Caco-2 (cell line): ENCODE results near the gene IMMP2L. TPM values are rescaled to one million over a fixed set of nuclear protein-coding genes. Genes with fewer than 3 reads are reported as not detected.

Experiments used
- BruUV-seq: library from RNA; stranded (reverse); fragments of 400-500 nt; replicated peaks from 2 replicates; lab custom pipeline; 2021; lab: Mats Ljungman, UMichigan
- CTCF ChIA-PET: fragments of 300-600 bp; sonication (Branson Sonifier 250); formaldehyde crosslinking; loops from one replicate; lab custom pipeline; 2022; ENCODE audit warnings: antibody characterized with exemption; lab: Charles Lee
- POLR2A ChIA-PET: fragments of 300-600 bp; sonication (Branson Sonifier 250); formaldehyde crosslinking; loops from one replicate; lab custom pipeline; 2022; ENCODE audit warnings: antibody characterized with exemption; lab: Charles Lee
- DNase-seq, 2 experiments: peaks; one replicate each; pipeline versions ENCODE4 v3.0.0 to v3.0.0-alpha.2; 2020 to 2022
- H3K27me3 ChIP-seq: replicated peaks from 2 replicates; pipeline ENCODE4 v1.6.0; 2011; ENCODE audit warnings: low read length; ENCODE audit not compliant: control insufficient read depth, insufficient read depth
- H3K36me3 ChIP-seq: 2 replicates; pipeline ENCODE4 v1.5.1; 2011; ENCODE audit warnings: low read length; ENCODE audit not compliant: control insufficient read depth, insufficient read depth
- H3K4me1 ChIP-seq: fragments of 250-450 bp; sonication (Bioruptor Pico); 2 replicates; pipeline ENCODE4 v1.5.1; 2020; ENCODE audit warnings: mild to moderate bottlenecking
- H3K4me3 ChIP-seq: 2 replicates; pipeline ENCODE4 v1.5.1; 2011; ENCODE audit warnings: low read depth, mild to moderate bottlenecking, control low read depth, low read length
- H3K9me3 ChIP-seq: fragments of 250-450 bp; sonication (Bioruptor Pico); 2 replicates; pipeline ENCODE4 v1.5.1; 2020; ENCODE audit warnings: mild to moderate bottlenecking, moderate library complexity
- H3K27ac Mint-ChIP-seq: one replicate; pipeline ENCODE4 v1.8.0; 2022; ENCODE audit warnings: mixed read lengths; ENCODE audit not compliant: unreplicated experiment
- H3K27me3 Mint-ChIP-seq: one replicate; pipeline ENCODE4 v1.8.0; 2022; ENCODE audit warnings: mixed read lengths; ENCODE audit not compliant: insufficient read depth, unreplicated experiment
- H3K36me3 Mint-ChIP-seq: one replicate; pipeline ENCODE4 v1.8.0; 2022; ENCODE audit warnings: mild to moderate bottlenecking, mixed read lengths; ENCODE audit not compliant: insufficient read depth, unreplicated experiment
- H3K4me1 Mint-ChIP-seq: one replicate; pipeline ENCODE4 v1.8.0; 2022; ENCODE audit warnings: low read depth, mixed read lengths; ENCODE audit not compliant: unreplicated experiment
- H3K4me3 Mint-ChIP-seq: one replicate; pipeline ENCODE4 v1.8.0; 2022; ENCODE audit warnings: mild to moderate bottlenecking, moderate library complexity, mixed read lengths; ENCODE audit not compliant: unreplicated experiment
- H3K9me3 Mint-ChIP-seq: one replicate; pipeline ENCODE4 v1.8.0; 2022; ENCODE audit warnings: mixed read lengths; ENCODE audit not compliant: unreplicated experiment
- intact Hi-C: fragments of 100-400 bp; cut with micrococcal nuclease; formaldehyde crosslinking; loops from one replicate; pipeline ENCODE4 v1.10.0; 2022; ENCODE audit not compliant: unreplicated experiment
- total RNA-seq: library from RNA; stranded (reverse); gene quantifications from 2 replicates; pipeline ENCODE4 v1.2.3, GENCODE V29; 2022
- TF ChIP-seq, protein P1 (sequence below), 2 experiments: fragments of 200-600 bp in 1 of 2; IDR thresholded peaks; 1 replicate in 1 of 2; 2 replicates in 1 of 2; pipeline versions ENCODE4 v1.5.1 to v1.8.0; 2011 to 2022; ENCODE audit warnings: antibody characterized with exemption in 1 of 2, control low read depth in 1 of 2, inconsistent platforms in 1 of 2, low read depth in 1 of 2, low read length in 1 of 2, mild to moderate bottlenecking in 1 of 2, moderate library complexity in 1 of 2; ENCODE audit not compliant: insufficient read depth in 1 of 2, severe bottlenecking in 1 of 2, unreplicated experiment in 1 of 2

Gene IMMP2L
- total RNA-seq, 1 experiment from 2014 or later, result 9.5 TPM

DNA sequence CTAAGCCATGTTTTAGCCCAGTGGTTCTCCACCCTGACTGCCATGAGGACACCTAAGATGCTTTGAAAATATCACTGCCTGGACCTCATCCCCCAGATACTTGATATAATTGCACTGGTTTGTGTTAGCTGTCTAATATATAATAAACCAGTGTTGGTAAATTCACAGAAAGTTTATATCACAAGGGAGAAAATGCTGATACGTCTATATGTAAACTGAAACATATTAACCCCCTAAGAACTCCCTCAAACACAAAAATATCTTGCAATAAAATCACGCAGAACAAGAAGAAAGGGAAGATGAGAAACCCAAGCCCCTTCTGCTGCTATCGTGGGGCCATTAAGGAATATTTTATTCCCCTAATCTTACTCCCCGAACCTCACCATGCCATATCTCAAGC is 8.2 kb downstream of the IMMP2L start:
- Mint-ChIP-seq H3K36me3 (no peaks in the 10 kb centered on the region), H3K9me3 (no peaks in the 10 kb centered on the region), H3K4me3 (no peak overlapping the region), H3K27me3 (no peaks in the 10 kb centered on the region), H3K4me1 (no peaks in the 10 kb centered on the region), H3K27ac (no peak overlapping the region)
- Histone ChIP-seq H3K27me3 (no peaks in the 10 kb centered on the region), H3K36me3 (no peaks in the 10 kb centered on the region), H3K4me3 (no peak overlapping the region), H3K9me3 (no peaks in the 10 kb centered on the region), H3K4me1 (no peaks in the 10 kb centered on the region)
- BruUV-seq, result no TSS peak
- DNase-seq, result no peak
- ChIA-PET CTCF (no interaction called here), POLR2A (no interaction called here)
- intact Hi-C loops, result no loop called here
- TF ChIP-seq, protein P1, sequence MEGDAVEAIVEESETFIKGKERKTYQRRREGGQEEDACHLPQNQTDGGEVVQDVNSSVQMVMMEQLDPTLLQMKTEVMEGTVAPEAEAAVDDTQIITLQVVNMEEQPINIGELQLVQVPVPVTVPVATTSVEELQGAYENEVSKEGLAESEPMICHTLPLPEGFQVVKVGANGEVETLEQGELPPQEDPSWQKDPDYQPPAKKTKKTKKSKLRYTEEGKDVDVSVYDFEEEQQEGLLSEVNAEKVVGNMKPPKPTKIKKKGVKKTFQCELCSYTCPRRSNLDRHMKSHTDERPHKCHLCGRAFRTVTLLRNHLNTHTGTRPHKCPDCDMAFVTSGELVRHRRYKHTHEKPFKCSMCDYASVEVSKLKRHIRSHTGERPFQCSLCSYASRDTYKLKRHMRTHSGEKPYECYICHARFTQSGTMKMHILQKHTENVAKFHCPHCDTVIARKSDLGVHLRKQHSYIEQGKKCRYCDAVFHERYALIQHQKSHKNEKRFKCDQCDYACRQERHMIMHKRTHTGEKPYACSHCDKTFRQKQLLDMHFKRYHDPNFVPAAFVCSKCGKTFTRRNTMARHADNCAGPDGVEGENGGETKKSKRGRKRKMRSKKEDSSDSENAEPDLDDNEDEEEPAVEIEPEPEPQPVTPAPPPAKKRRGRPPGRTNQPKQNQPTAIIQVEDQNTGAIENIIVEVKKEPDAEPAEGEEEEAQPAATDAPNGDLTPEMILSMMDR (IDR thresholded peaks at IDR 0.05; ENCODE audit: insufficient read depth in 1 of 2, low read depth in 1 of 2, low read length in 1 of 2, severe bottlenecking in 1 of 2, unreplicated experiment in 1 of 2), result no peak

DNA sequence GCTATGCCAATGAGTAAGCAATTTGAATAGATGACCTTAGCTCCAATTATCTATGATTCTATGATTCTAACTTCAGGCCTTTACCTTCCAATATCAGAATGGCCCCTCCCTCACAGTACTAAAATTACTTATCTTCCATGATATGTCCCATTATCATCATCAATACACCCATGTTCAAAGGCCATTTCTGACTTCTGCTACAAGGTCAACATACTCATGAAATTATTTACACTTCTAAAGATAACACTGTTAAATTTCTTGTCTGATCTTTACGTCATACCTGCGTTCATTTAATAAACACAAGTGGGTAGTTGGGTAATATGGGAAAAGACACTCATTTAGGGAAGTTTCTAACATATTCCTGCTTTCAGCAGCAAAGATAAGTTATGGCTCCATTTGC is 21.2 kb downstream of the IMMP2L start:
- Mint-ChIP-seq H3K27me3 (no peaks in the 10 kb centered on the region), H3K36me3 (peaks cover 7% of the 10 kb centered on the region)
- no TSS peak for BruUV-seq

DNA sequence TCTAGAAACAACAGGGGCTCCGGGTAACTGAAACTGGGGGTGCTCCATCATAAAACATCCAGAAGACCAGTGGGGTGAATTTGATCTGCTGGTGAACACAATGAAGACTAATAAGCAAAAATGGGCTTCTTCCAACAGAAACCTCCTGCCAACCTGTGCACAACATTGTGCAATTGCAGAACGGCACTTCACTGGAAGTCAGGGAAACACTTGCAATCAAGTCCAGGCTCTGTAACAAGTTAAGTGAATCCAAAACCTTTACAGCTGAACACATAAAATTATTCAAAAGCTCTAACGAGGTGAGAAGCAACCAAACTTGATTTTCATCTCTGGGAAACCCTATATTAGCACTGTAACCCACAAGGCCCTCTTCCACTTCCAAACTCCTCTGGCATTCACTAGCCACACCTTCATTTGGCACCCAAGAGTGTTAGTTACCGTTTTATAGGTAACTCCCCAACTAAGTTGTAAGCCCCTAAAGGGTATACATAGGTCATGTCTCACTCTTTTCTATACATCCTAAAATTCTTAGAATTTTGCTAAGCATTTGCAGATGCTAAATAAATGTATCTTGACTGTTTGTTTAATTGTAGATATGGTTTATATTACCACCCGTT is 22.0 kb downstream of the IMMP2L start:
- POLR2A ChIA-PET, result no interaction called here

More for the DNA sequence above, 21.2 kb downstream of the IMMP2L start:
- TF ChIP-seq, protein P1 (IDR thresholded peaks at IDR 0.05; ENCODE audit: insufficient read depth in 1 of 2, low read depth in 1 of 2, low read length in 1 of 2, severe bottlenecking in 1 of 2, unreplicated experiment in 1 of 2), result no peak
- intact Hi-C loops, result no loop called here
- H3K9me3 Mint-ChIP-seq, result peaks cover 9% of the 10 kb centered on the region
- H3K4me1 ChIP-seq, result no peaks in the 10 kb centered on the region
- no peak overlapping the region for H3K27ac Mint-ChIP-seq
- no peak overlapping the region for H3K4me3 Mint-ChIP-seq
- H3K36me3 ChIP-seq, result no peaks in the 10 kb centered on the region
- H3K4me3 ChIP-seq, result no peak overlapping the region
- CTCF ChIA-PET, result no interaction called here
- no peak for DNase-seq
- POLR2A ChIA-PET, result no interaction called here
- H3K4me1 Mint-ChIP-seq, result no peaks in the 10 kb centered on the region
- no peaks in the 10 kb centered on the region for H3K27me3 ChIP-seq
- H3K9me3 ChIP-seq, result no peaks in the 10 kb centered on the region

More for the DNA sequence above, 22.0 kb downstream of the IMMP2L start:
- peaks cover 7% of the 10 kb centered on the region for H3K36me3 Mint-ChIP-seq
- H3K4me3 Mint-ChIP-seq, result no peak overlapping the region
- no peak overlapping the region for H3K4me3 ChIP-seq
- H3K27me3 ChIP-seq, result no peaks in the 10 kb centered on the region
- no peaks in the 10 kb centered on the region for H3K4me1 ChIP-seq
- CTCF ChIA-PET, result no interaction called here
- TF ChIP-seq, protein P1 (IDR thresholded peaks at IDR 0.05; ENCODE audit: insufficient read depth in 1 of 2, low read depth in 1 of 2, low read length in 1 of 2, severe bottlenecking in 1 of 2, unreplicated experiment in 1 of 2), result no peak
- H3K9me3 Mint-ChIP-seq, result peaks cover 9% of the 10 kb centered on the region
- no peak overlapping the region for H3K27ac Mint-ChIP-seq
- intact Hi-C loops, result no loop called here
- H3K4me1 Mint-ChIP-seq, result no peaks in the 10 kb centered on the region
- no peaks in the 10 kb centered on the region for H3K27me3 Mint-ChIP-seq
- H3K9me3 ChIP-seq, result no peaks in the 10 kb centered on the region
- H3K36me3 ChIP-seq, result no peaks in the 10 kb centered on the region
- DNase-seq, result no peak
- no TSS peak for BruUV-seq
